ENCODE data around the gene KRTAP12-3.

The KRTAP12-3 gene

DNA sequence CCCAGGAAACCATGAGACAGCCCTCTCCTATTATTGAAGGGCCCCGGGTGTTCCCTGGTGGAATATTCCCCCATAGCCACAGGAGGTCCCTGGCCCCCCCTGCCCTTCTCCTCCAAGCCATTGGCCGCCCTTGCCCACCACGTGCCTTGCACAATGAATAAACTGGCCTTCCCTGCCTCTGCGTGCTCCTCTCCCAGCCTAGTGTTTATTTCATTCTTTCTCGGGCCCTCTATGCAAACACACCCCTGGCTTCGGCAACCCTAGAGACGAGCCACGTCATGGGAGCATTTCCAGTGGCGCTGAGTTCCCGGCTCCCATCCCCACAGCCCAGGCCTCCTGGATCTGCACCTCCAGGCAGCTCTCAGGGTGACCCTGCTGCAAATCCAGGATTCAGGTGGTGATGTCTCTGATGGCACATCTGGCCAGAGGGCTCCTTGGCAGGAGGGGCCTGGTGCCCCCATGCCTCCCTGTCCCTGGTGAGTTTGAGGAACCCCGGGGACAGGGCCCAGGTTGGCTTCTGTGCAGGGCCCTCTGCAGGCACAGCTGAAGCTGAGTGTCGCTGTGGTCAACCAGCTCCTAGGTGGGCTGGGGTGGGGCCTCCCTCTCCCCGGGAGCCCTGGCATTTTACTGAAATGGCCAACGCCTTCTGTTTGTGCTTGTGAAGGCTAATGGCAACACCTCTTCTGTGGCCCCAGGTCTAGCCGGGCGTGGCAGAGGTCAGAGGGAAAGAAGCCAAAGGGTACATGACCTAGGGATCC is 45.4 kb downstream of the KRTAP12-3 start:
- no peak for DNase-seq (ENCODE audit: low read depth)

DNA sequence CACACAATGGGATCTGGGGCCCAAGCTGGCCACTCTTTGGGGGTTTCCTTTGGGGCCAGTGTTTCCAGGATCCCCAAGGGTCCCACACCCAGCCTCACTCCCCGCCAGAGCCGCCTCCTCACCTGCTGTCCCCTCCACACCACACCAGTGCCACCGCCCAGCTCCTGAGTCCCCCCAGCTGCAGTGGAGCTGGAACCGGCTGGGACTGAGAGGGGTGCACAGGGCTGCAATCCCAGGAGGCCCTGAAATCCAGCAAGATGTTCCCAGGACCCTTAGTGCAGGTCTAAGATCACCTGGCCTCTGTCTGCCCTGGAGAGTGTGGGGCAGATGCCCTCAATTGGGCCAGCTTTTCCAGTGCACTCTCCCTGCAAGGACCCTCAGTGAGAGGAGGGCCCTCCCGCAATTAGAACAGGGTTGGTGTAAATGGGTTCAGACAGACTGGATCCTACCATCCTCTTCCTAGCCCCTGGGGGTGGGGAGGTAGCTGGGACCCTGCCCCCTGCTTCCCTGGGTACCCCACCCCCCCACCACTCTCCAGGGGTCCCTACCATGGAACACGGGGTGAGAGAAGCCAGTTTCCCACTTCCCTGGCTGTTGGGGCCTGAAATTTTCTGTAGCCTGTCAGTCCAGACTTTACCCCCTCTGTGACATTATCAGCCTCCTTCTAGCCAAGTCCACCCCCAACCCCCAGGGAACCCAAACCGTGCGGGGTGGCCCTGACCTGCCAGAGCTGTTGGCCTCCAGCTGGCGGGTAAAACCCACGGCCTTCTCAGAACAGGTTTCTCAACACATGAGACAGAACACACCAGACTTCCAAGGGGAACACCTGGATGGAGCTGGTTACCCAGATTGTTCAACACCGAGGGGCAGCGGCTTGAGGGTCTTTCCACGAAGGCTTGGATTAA is 46.3 kb downstream of the KRTAP12-3 start:
- no peak for DNase-seq (ENCODE audit: low read depth)

DNA sequence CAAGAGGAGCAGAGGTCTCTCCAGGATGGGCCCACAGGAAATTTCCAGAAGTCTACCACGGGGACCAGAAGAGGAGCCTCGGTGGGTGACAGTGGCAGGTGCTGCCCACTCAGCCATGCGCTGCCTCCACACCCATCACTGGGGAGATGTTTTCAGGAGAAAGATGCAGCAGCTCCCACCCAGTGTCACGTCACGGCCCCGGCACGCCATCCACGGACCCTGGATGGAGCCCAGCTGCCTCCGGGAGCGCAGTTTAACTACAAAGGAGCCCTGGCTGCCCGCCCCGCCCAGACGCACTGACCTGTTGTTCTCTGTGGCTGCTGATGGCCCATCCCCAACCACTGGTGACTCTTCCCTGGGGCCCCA is 46.9 kb downstream of the KRTAP12-3 start:
- DNase-seq (ENCODE audit: low read depth), result no peak

DNA sequence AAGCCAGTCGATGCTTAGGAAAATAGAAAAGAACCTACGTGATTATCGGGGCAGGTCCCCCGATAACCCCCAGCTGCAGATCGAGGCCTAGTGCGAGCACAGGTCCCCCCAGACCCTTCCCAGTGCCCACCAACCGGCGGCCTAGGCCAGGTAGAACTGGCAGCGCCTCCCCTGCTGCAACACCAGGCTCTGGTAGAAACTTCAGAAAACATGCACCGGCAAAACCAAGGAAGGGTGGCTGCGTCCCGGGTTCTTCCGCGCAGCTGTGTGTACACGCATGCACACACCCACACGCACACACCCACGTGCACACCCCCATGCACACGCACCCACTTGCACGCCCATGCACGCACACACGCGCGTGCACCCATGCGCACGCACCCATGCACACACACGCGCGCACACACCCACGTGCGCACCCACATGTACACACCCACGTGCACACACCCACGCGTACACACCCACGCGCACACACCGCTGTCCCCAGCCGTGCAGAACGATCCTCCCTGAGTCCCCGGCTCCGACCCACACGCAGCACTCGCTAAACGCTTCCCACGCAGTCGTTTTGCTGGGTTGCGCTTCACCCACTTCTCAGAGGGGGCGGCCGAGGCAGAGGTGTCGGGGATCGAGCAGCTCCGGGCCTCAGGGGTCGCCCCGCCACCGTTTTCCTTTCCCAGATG is 48.4 kb downstream of the KRTAP12-3 start:
- no peak for DNase-seq (ENCODE audit: low read depth)

DNA sequence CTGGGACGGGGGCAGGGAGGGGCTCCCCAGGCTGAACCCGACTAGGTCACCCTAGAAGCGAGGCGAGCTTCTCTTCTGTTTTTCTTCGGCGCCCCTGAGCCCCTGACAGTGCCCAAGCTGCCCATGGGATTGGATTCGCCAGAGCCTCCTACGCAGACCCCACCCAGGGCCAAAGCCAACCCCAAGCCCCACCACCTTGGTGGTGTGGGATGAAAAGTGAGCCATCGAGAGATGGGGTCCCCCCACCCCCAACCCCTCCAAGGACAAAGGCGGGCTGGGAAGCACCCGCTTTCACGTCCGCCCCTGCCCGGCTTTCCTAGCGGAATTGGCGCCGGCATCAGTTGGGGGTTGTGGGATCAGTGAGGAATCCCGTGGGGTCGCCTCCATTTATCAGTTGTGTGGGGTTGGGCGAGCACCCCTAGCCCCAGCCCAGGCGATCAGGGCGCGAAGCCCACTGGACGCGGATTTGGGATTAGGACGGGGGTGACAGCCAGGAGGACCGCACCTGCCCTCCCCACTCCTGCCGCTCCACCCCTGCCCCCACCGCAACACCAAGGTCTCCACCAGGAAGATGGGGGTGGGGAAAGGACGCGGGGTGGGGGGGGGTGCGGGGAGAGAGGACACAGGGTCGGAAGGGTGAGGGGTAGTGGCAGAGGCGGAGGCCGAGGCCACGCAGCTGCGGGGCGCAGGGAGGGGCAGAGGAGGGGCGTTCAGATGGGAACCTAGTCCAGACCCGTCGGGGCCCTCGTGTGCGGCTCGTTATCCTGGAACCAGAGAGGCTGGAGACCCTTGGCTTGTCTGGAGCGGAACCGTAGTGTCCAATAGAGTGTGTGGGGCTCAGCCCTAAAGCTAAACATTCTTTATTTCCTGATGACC is 49.2 kb downstream of the KRTAP12-3 start:
- no peak for DNase-seq (ENCODE audit: low read depth)

All from stimulated activated CD8-positive, alpha-beta memory T cell treated with anti-CD3 and anti-CD28 coated beads, Interleukin-15, amount 100 ng/mL, for 24 hours (primary cell).